Calu3 (cell line): ENCODE measurements around the gene SHC4. TPM values are rescaled to one million over a fixed set of nuclear protein-coding genes. Genes with fewer than 3 reads are reported as not detected.

ENCODE experiments used
- BruUV-seq: library from RNA; stranded (reverse); fragments of 400-500 nt; replicated peaks from 2 replicates; lab custom pipeline; 2021; lab: Mats Ljungman, UMichigan
- CTCF ChIA-PET: fragments of 300-600 bp; sonication (Branson Sonifier 250); formaldehyde crosslinking; loops from one replicate; lab custom pipeline; 2022; ENCODE audit warnings: antibody characterized with exemption; lab: Charles Lee
- DNase-seq: peaks from one replicate; pipeline ENCODE4 v3.0.0; 2022
- H3K27ac Mint-ChIP-seq: one replicate; pipeline ENCODE4 v1.8.0; 2022; ENCODE audit warnings: mixed read lengths; ENCODE audit not compliant: unreplicated experiment
- H3K27me3 Mint-ChIP-seq: one replicate; pipeline ENCODE4 v1.8.0; 2022; ENCODE audit warnings: mixed read lengths; ENCODE audit not compliant: unreplicated experiment
- H3K36me3 Mint-ChIP-seq: one replicate; pipeline ENCODE4 v1.8.0; 2022; ENCODE audit warnings: mild to moderate bottlenecking, moderate library complexity, mixed read lengths; ENCODE audit not compliant: insufficient read depth, unreplicated experiment
- H3K4me1 Mint-ChIP-seq: one replicate; pipeline ENCODE4 v1.8.0; 2022; ENCODE audit warnings: mild to moderate bottlenecking, low read depth, mixed read lengths; ENCODE audit not compliant: unreplicated experiment
- H3K4me3 Mint-ChIP-seq: one replicate; pipeline ENCODE4 v1.8.0; 2022; ENCODE audit warnings: mild to moderate bottlenecking, low read depth, moderate library complexity, mixed read lengths; ENCODE audit not compliant: unreplicated experiment
- H3K9me3 Mint-ChIP-seq: one replicate; pipeline ENCODE4 v1.8.0; 2022; ENCODE audit warnings: low read depth, mixed read lengths; ENCODE audit not compliant: unreplicated experiment
- CTCF ChIP-seq: fragments of 200-600 bp; IDR thresholded peaks from one replicate; pipeline ENCODE4 v1.8.0; 2022; ENCODE audit warnings: antibody characterized with exemption; ENCODE audit not compliant: unreplicated experiment
- intact Hi-C: fragments of 100-400 bp; cut with micrococcal nuclease; formaldehyde crosslinking; loops from one replicate; pipeline ENCODE4 v1.10.0; 2022; ENCODE audit not compliant: unreplicated experiment
- total RNA-seq: library from RNA; stranded (reverse); gene quantifications from 2 replicates; pipeline ENCODE4 v1.2.3, GENCODE V29; 2022

The SHC4 gene
- total RNA-seq, 1 experiment from 2014 or later = 1.2 TPM

DNA sequence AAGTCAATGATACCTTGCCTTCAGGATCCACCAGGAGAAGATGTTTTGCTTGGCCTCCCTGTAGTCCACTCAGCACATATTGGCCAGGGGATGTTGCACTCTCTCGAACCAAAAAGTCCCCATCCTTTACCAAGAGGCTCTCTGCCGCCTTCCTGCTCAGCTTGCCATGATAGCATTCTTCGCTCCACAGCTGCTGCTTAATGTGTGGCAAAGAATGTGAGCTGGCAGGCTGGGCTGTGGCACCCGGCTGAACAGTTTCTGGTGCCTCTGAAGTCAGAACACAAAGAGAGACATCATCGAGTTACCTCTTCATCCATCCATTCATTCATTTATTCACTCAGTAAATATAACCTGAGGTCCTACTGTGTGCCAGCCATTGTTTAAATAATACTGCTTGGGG lies 129.0 kb downstream of the SHC4 start:
- H3K4me3 Mint-ChIP-seq = no peak overlapping the region
- CTCF ChIA-PET = no interaction called here
- BruUV-seq = no TSS peak
- intact Hi-C loops = no loop called here
- no peaks in the 10 kb centered on the region for H3K36me3 Mint-ChIP-seq
- DNase-seq = no peak
- H3K9me3 Mint-ChIP-seq = no peaks in the 10 kb centered on the region
- H3K27ac Mint-ChIP-seq = no peak overlapping the region
- no peak for TF ChIP-seq CTCF
- peaks cover 11% of the 10 kb centered on the region for H3K27me3 Mint-ChIP-seq
- H3K4me1 Mint-ChIP-seq = no peaks in the 10 kb centered on the region

GRCh38 chr15:48833526-48834239 lies 130.0 kb downstream of the SHC4 start:
- no peaks in the 10 kb centered on the region for H3K4me1 Mint-ChIP-seq
- no peak for TF ChIP-seq CTCF
- no peak for DNase-seq
- H3K4me3 Mint-ChIP-seq = no peak overlapping the region
- CTCF ChIA-PET = no interaction called here
- H3K27ac Mint-ChIP-seq = no peak overlapping the region
- H3K27me3 Mint-ChIP-seq = peaks cover 11% of the 10 kb centered on the region
- intact Hi-C loops = no loop called here
- no peaks in the 10 kb centered on the region for H3K9me3 Mint-ChIP-seq
- no peaks in the 10 kb centered on the region for H3K36me3 Mint-ChIP-seq
- no TSS peak for BruUV-seq

GRCh38 chr15:48832648-48833047 lies 131.1 kb downstream of the SHC4 start:
- DNase-seq = no peak
- no peak overlapping the region for H3K27ac Mint-ChIP-seq
- no peak for TF ChIP-seq CTCF
- no peaks in the 10 kb centered on the region for H3K36me3 Mint-ChIP-seq
- BruUV-seq = no TSS peak
- intact Hi-C loops = no loop called here
- H3K27me3 Mint-ChIP-seq = peaks cover 11% of the 10 kb centered on the region
- H3K4me1 Mint-ChIP-seq = no peaks in the 10 kb centered on the region
- no peak overlapping the region for H3K4me3 Mint-ChIP-seq
- H3K9me3 Mint-ChIP-seq = no peaks in the 10 kb centered on the region
- CTCF ChIA-PET = no interaction called here

- BruUV-seq = no TSS peak
- intact Hi-C loops = no loop called here
- H3K4me1 Mint-ChIP-seq = no peaks in the 10 kb centered on the region
- H3K27me3 Mint-ChIP-seq = peaks cover 11% of the 10 kb centered on the region
- H3K9me3 Mint-ChIP-seq = no peaks in the 10 kb centered on the region
- H3K4me3 Mint-ChIP-seq = no peak overlapping the region
- no peak for DNase-seq
- H3K27ac Mint-ChIP-seq = no peak overlapping the region
- CTCF ChIA-PET = no interaction called here
- no peak for TF ChIP-seq CTCF
- no peaks in the 10 kb centered on the region for H3K36me3 Mint-ChIP-seq
Measured at GRCh38 chr15:48828906-48829305, 134.8 kb downstream of the SHC4 start.
